ENCODE measurements around the gene GABARAP.
A peak's percentile ranks its signal among the peaks of the same experiment; 100 is the strongest.

Gene GABARAP

GRCh38 chr17:7241090-7241733 lies 1.0 kb downstream of the GABARAP start:
- peak overlapping the region; percentile 85 for H3K4me3 ChIP-seq (ENCODE audit: low read depth, low read length)

- no peak overlapping the region for H3K4me3 ChIP-seq (ENCODE audit: low read depth, low read length)
Observed at GRCh38 chr17:7240375-7240774, 1.9 kb downstream of the GABARAP start.

GRCh38 chr17:7239091-7240027 lies 2.9 kb downstream of the GABARAP start, which contains the start of gene PHF23:
TSS of gene PHF23 (minus strand) at chr17:7239457. CDS start at chr17:7239279, 178 bp downstream.
- peak within 1 kb of the TSS; percentile 97 for H3K4me3 ChIP-seq (ENCODE audit: low read depth, low read length)

GRCh38 chr17:7238420-7239090 lies 3.7 kb downstream of the GABARAP start:
- H3K4me3 ChIP-seq (ENCODE audit: low read depth, low read length): peak overlapping the region; percentile 97

DNA sequence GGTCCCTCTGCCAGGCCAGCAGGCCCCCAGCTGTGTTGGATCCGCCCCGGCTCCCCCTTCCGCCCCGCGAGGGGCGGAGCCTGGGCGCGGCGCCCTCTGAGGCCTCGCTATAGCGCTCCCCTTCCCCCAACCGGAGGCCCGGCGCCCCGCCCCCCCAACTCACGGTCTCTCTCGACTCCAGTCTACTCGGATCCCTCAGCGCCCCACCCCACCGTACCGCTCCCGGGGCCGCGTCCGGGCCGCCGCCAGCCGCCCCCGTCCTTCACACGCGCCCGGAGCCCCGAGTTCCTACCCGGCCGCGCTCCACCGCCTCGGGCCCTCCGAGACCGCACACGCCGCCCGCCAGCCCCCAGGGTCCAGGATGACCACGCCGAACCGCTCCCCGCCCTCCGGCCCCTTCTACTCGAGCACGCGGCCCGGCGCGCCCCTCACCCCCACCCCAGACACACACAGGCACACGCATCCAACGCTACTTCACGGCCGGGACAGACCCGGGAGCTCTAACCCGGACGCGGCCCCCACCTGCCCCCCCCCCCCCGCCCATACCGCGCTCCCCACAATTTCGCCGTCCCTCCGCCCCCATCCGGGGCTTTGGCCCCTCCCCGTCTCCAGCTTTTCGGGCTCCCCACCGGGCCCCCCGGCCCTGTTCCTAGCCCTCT lies 4.4 kb downstream of the GABARAP start:
- H3K4me3 ChIP-seq (ENCODE audit: low read depth, low read length): peak overlapping the region; percentile 62

DNA sequence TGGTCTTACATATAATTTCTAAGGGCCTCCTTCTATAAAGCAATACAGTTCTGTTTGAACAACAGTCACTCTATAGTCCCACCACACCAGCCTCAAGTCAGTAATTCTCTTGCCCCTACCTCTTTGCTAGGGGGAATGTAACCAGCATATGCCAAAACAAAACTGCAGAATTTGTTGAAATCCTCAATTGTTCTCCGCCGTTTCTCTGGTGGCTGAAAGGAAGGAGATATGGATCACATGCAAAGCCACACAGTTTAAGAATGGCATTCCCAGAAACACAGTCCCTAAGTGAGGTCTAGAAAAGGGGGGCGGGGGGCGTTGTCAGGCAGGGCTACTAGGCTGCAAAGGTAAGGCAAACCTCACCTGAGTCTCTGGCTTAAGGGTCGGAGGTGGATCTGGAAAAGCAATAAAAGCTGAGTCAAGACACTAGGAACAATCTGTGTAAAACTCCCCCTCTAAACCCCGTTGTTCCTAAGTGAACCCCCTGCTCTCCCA lies 4.9 kb downstream of the GABARAP start:
- H3K4me3 ChIP-seq (ENCODE audit: low read depth, low read length): peak overlapping the region; percentile 33

- H3K4me3 ChIP-seq (ENCODE audit: low read depth, low read length): no peak overlapping the region
Observed at GRCh38 chr17:7236808-7237207, 5.4 kb downstream of the GABARAP start.

DNA sequence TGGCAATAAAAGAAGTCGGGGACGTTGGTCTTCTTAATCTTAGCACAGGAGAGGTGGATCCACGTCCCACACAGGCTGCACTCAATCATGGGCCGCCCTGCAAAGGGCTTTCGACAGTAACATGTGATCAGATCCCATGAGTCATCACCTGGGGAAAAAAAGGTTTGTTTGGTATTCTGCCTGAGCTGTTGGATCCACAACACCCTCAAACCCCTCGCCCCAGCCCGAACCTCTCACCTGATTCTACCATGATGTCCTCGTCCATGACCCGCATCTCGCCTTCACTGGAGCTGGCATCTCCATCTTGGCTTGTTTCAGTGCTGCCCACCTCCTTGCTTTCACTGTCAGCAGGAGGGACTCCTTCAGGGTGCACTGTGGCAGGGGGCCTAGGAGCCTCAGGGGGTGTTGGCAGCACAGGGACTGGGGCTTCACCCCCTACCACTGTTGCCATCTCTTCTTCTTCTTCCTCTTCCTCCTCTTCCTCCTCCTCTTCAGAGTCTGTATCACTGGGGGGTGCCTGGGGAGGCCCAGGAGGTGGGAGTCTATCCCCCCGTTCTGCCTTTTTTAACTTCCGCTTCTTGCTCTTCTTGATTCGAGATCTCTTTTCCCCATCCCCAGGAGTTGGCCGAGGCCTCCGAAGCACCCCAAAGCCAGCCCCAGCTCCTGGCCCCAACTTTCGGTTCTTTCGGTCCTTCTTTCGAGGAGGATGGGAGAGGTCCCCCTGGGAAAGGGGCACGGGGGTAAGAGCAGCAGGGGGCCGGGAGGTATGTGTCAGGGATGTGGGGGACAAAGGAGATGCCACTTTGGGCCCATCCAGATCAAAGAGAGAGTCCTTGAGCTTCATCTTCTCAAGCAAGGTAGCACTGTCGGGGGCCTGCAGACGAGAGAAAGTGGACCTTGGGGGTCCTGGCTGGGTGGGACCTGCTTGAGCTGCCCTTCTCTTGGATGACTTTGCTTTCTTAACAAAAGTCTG lies 6.3 kb downstream of the GABARAP start:
- no peak overlapping the region for H3K4me3 ChIP-seq (ENCODE audit: low read depth, low read length)

DNA sequence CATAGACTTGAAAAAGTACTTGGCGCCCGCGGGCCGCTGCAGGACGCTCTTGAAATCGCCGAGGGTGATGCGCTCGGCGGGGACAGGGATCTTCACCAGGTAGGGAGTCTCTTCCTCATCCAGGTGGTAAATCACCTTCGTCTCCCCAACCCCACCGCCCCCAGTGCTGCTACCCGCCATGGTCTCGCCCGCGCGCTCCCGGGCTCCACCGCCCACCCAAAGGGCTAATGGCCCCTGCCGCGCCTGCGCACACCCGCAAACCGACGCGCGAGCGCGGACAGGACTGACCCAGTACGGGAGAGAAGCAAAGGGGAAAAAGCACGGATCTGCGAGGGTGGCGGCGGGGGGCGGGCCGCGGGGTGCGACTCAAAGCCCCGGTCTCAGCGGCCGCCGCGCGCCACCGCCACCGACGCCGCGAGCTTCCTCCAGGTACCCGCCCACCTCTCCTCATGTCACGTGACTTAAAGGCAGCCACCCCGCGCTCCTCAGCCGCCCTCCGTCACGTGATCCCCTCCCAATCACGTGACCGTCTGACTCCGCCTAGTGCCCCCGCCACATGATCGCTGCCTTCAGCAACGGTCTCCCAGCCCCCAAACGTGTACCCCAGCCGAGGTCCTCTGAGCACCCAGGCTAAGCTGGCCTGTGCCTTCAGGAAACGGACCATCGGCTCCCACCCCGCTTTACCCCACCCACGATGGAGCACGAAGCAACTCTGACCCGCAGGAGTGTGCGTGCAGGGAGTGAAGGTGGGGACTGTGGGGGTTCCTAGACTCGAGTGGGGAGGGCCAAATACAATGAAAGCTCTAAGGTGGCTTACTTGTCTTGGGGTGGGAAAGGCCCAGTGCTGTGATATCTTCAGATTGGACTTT lies 7.9 kb downstream of the GABARAP start, which contains the start of gene DVL2:
DVL2 (minus strand) TSS at position 435 of the 869 bp plus-strand sequence; CDS start at position 180, 255 bp downstream.
- peak within 1 kb of the TSS; percentile 96 for H3K4me3 ChIP-seq (ENCODE audit: low read depth, low read length)

DNA sequence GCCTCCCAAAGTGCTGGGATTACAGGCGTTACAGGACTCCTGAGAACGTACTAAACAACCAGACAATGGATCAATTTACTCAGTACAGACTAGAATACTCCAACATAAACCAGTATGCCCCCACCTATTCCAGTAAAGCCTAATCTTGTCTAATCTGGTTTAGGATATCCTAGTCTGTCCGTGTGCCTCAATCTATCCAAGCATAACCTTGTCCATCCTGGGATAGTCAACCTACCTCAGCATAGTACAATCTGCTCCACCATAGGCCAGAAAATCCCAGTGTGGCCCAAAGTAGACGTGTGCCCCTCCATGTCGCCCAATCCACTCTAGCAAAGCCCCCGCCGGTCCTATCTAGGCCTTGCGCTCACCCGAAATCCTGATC lies 8.6 kb downstream of the GABARAP start:
- peak overlapping the region; percentile 96 for H3K4me3 ChIP-seq (ENCODE audit: low read depth, low read length)

DNA sequence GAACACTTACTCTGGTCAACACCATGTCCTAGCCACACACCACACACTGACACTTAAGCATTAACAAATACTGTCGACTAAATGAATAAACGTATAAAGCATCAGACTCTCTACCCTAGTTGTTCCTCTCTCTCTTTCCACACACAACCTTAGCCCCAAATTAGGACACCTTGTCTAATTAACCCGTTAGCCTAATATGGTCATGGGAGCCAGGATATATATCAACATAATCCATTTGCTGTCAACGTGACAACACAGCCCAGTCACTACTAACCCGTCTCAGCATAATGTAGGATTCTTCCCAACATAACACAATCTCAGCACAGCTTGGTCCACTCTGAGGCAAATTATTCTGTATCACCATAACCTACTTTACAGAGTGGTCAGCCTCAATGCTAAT lies 10.1 kb downstream of the GABARAP start:
- no peak overlapping the region for H3K4me3 ChIP-seq (ENCODE audit: low read depth, low read length)

DNA sequence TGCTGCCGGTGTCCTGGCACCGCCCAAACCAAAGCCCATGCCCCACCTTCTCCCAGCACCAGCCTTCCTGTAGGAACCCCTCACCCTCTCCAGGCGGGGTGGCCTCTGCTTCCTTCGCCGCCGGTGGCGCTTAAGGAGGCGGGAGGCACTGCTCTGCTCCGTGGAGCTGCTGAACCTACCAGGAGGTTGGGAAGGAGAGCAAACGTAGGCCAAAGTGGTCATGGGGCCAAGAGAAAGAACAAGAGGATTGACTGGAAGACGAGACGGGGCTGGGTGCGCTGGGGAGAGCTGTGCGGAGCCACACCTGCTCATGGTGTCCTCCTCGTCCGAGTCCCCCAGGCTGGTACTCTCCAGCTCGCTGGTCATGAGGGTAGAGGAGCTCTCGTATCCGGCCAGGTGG lies 12.7 kb downstream of the GABARAP start:
- H3K4me3 ChIP-seq (ENCODE audit: low read depth, low read length): no peak overlapping the region

DNA sequence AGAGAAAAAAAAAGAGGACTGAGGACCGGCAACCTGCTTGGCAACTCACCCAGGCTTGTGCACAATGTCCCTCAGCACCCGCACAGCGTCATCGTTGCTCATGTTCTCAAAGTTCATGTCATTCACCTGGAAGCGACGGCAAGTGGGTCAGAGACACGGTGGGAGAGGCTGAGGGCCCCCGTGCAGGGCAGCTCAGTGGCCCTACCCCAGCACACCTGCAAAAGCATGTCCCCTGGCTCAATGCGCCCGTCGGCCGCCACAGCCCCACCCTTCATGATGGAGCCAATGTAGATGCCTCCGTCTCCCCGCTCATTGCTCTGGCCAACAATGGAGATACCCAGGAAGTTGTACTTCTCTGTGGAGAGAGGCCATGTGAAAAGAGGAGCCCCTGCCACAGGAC lies 13.3 kb downstream of the GABARAP start:
- no peak overlapping the region for H3K4me3 ChIP-seq (ENCODE audit: low read depth, low read length)

- no peak overlapping the region for H3K4me3 ChIP-seq (ENCODE audit: low read depth, low read length)
Observed at GRCh38 chr17:7226721-7227710, 15.2 kb downstream of the GABARAP start.

DNA sequence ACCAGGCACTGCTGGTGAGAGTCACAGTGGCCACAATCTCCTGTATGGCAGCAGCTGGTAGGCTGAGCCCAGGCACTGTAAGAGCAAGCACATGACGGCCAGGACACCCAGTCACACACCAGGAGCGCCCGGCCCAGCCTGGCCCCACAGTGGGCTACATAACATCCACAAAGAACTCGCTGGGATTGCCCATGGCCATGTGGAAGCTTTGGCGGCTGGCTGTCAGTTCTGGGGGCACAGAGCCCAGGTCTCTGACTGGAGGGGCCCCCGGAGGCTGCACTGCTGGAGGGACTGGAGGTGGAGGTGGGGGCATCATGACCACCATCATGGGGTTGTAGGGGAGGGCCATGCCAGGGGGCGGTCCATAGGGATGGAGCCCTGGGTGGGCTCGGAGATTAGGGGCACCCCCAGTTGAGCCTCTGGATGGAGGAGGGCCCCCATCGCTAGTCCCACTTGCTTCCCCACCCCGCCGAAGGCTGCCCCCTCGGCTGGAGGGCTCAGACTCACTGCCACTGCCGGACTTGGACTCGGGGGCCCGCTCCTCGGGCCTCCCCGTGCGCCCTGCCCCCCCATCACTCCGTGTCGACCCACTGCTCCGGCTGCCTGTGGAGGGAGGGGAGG lies 16.4 kb downstream of the GABARAP start:
- no peak overlapping the region for H3K4me3 ChIP-seq (ENCODE audit: low read depth, low read length)

- H3K4me3 ChIP-seq (ENCODE audit: low read depth, low read length): no peak overlapping the region
Observed at GRCh38 chr17:7224661-7225111, 17.6 kb downstream of the GABARAP start.

- no peak overlapping the region for H3K4me3 ChIP-seq (ENCODE audit: low read depth, low read length)
Observed at GRCh38 chr17:7224110-7224509, 18.1 kb downstream of the GABARAP start.

All from iPS-11a (cell line).